Breast epithelium (tissue), 4 donors: ENCODE measurements around the gene ZFHX3. TPM values are rescaled to one million over a fixed set of nuclear protein-coding genes. Genes with fewer than 3 reads are reported as not detected.

Experiments
- DNase-seq, 2 donors: peaks; one replicate each; pipeline ENCODE4 v3.0.0-alpha.2; 2019; ENCODE audit warnings: low spot score in 2 of 2
- H3K27ac ChIP-seq, 2 donors: fragments of 200-600 bp; sonication (generic) in 1 of 2; one replicate each; pipeline ENCODE4 v1.5.1; 2016 to 2019; ENCODE audit warnings: mild to moderate bottlenecking in 1 of 2
- H3K27me3 ChIP-seq, 2 donors: fragments of 200-600 bp; sonication (generic) in 1 of 2; one replicate each; pipeline versions ENCODE4 v1.5.1 to v1.6.0; 2017 to 2019; ENCODE audit warnings: control low read depth in 1 of 2, mild to moderate bottlenecking in 1 of 2
- H3K36me3 ChIP-seq: fragments of 200-600 bp; one replicate; pipeline ENCODE4 v1.5.1; 2019
- H3K4me1 ChIP-seq, 2 donors: fragments of 200-600 bp; sonication (generic); one replicate each; pipeline ENCODE4 v1.5.1; 2016 to 2019; ENCODE audit warnings: control low read depth in 1 of 2
- H3K4me3 ChIP-seq, 3 donors: fragments of 200-600 bp; sonication (generic); 1 replicate in 2 of 3; 2 replicates in 1 of 3; pipeline ENCODE4 v1.5.1; 2016 to 2019; ENCODE audit warnings: mild to moderate bottlenecking in 3 of 3, moderate library complexity in 2 of 3
- H3K9me3 ChIP-seq, 2 donors: fragments of 200-600 bp; sonication (generic) in 1 of 2; one replicate each; pipeline ENCODE4 v1.5.1; 2016 to 2019; ENCODE audit warnings: control low read depth in 1 of 2
- CTCF ChIP-seq, 3 donors: fragments of 450-650 bp; IDR thresholded peaks; one replicate each; pipeline ENCODE4 v1.5.1; 2016 to 2017; ENCODE audit warnings: antibody characterized with exemption in 3 of 3, mild to moderate bottlenecking in 3 of 3, moderate library complexity in 3 of 3
- POLR2A ChIP-seq: fragments of 450-650 bp; IDR thresholded peaks from one replicate; pipeline ENCODE4 v1.6.1; 2016; ENCODE audit warnings: antibody characterized with exemption, mild to moderate bottlenecking, moderate library complexity
- POLR2AphosphoS5 ChIP-seq, 3 donors: sonication (generic); formaldehyde crosslinking; IDR thresholded peaks; one replicate each; pipeline ENCODE4 v1.6.1; 2017; ENCODE audit warnings: antibody characterized with exemption in 3 of 3
- intact Hi-C: fragments of 100-400 bp; cut with DNase I; formaldehyde crosslinking; loops from one replicate; pipeline ENCODE4 v1.15.1; 2023; ENCODE audit warnings: low total_unique reads
- total RNA-seq, 3 donors: library from RNA; depleted of rRNA; stranded (reverse); fragments of >200 nt; gene quantifications; one replicate each; pipeline ENCODE4 v1.1.0, GENCODE V29; 2016

Gene ZFHX3
- total RNA-seq, 3 donors from 2014 or later, result 10.8 to 36.0 (median 11.8) TPM

- no peaks in the 10 kb centered on the region for H3K4me1 ChIP-seq
- H3K9me3 ChIP-seq, result peaks cover 0 to 5% of the 10 kb centered on the region in 2 donors
- no peaks in the 10 kb centered on the region for H3K27me3 ChIP-seq
- H3K4me3 ChIP-seq, result no peak overlapping the region
- intact Hi-C loops, result no loop called here
- TF ChIP-seq POLR2AphosphoS5 (IDR thresholded peaks at IDR 0.05) (no peak), POLR2A (no peak), CTCF (IDR thresholded peaks at IDR 0.05) (no peak)
- no peaks in the 10 kb centered on the region for H3K36me3 ChIP-seq
- no peak for DNase-seq
- H3K27ac ChIP-seq, result no peak overlapping the region
Measured at GRCh38 chr16:72752004-72752695, 295.8 kb downstream of the ZFHX3 start.

- intact Hi-C loops, result no loop called here
- no peaks in the 10 kb centered on the region for H3K36me3 ChIP-seq
- no peaks in the 10 kb centered on the region for H3K4me1 ChIP-seq
- no peak for TF ChIP-seq CTCF (IDR thresholded peaks at IDR 0.05)
- H3K4me3 ChIP-seq, result no peak overlapping the region
- peaks cover 0 to under 1% of the 10 kb centered on the region in 2 donors for H3K9me3 ChIP-seq
- no peak for DNase-seq
- no peak overlapping the region for H3K27ac ChIP-seq
- no peaks in the 10 kb centered on the region for H3K27me3 ChIP-seq
Measured at GRCh38 chr16:72751076-72751475, 296.9 kb downstream of the ZFHX3 start.

GRCh38 chr16:72749091-72749490 is 298.8 kb downstream of the ZFHX3 start:
- Histone ChIP-seq H3K27ac (no peak overlapping the region), H3K9me3 (no peaks in the 10 kb centered on the region), H3K4me1 (no peaks in the 10 kb centered on the region), H3K36me3 (no peaks in the 10 kb centered on the region), H3K4me3 (no peak overlapping the region), H3K27me3 (no peaks in the 10 kb centered on the region)
- DNase-seq, result no peak
- intact Hi-C loops, result no loop called here
- TF ChIP-seq POLR2A, result no peak
- TF ChIP-seq CTCF (IDR thresholded peaks at IDR 0.05), result no peak
- TF ChIP-seq POLR2AphosphoS5 (IDR thresholded peaks at IDR 0.05), result no peak

GRCh38 chr16:72744076-72744793 is 303.7 kb downstream of the ZFHX3 start:
- H3K9me3 ChIP-seq, result no peaks in the 10 kb centered on the region
- no peaks in the 10 kb centered on the region for H3K4me1 ChIP-seq
- intact Hi-C loops, result no loop called here
- no peak overlapping the region for H3K27ac ChIP-seq
- H3K4me3 ChIP-seq, result no peak overlapping the region
- DNase-seq, result no peak
- H3K36me3 ChIP-seq, result no peaks in the 10 kb centered on the region
- no peak for TF ChIP-seq POLR2AphosphoS5 (IDR thresholded peaks at IDR 0.05)
- TF ChIP-seq CTCF (IDR thresholded peaks at IDR 0.05), result no peak
- TF ChIP-seq POLR2A, result no peak
- H3K27me3 ChIP-seq, result no peaks in the 10 kb centered on the region

GRCh38 chr16:72743011-72743761 is 304.7 kb downstream of the ZFHX3 start:
- no peak for TF ChIP-seq POLR2AphosphoS5 (IDR thresholded peaks at IDR 0.05)
- no peak for TF ChIP-seq POLR2A
- TF ChIP-seq CTCF (IDR thresholded peaks at IDR 0.05), result no peak
- intact Hi-C loops, result no loop called here
- H3K27me3 ChIP-seq, result no peaks in the 10 kb centered on the region
- no peaks in the 10 kb centered on the region for H3K36me3 ChIP-seq
- no peak overlapping the region for H3K4me3 ChIP-seq
- no peaks in the 10 kb centered on the region for H3K9me3 ChIP-seq
- H3K27ac ChIP-seq, result no peak overlapping the region
- H3K4me1 ChIP-seq, result no peaks in the 10 kb centered on the region
- DNase-seq, result no peak
